Neural progenitor cell (in vitro differentiated cells): ENCODE measurements around the gene APOC3. TPM values are rescaled to one million over a fixed set of nuclear protein-coding genes. Genes with fewer than 3 reads are reported as not detected.

Experiments used
- DNase-seq: peaks from one replicate; pipeline ENCODE4 v3.0.0-alpha.2; 2016; ENCODE audit warnings: low spot score
- H2AFZ ChIP-seq: fragments of 200-600 bp; sonication (generic); replicated peaks from 2 replicates; pipeline ENCODE4 v1.6.1; 2016; ENCODE audit warnings: antibody characterized with exemption
- H3F3A ChIP-seq: fragments of 200-600 bp; sonication (generic); 2 replicates; pipeline ENCODE4 v1.6.1; 2016; ENCODE audit warnings: antibody characterized with exemption, low read depth
- H3K27ac ChIP-seq: fragments of 200-600 bp; sonication (generic); 2 replicates; pipeline ENCODE4 v1.5.1; 2016; ENCODE audit warnings: mild to moderate bottlenecking
- H3K27me3 ChIP-seq: fragments of 200-600 bp; sonication (generic); 2 replicates; pipeline ENCODE4 v1.6.1; 2016; ENCODE audit warnings: mild to moderate bottlenecking, moderate library complexity
- H3K36me3 ChIP-seq: fragments of 200-600 bp; sonication (generic); 2 replicates; pipeline ENCODE4 v1.5.1; 2016
- H3K4me1 ChIP-seq: fragments of 200-600 bp; sonication (generic); 2 replicates; pipeline ENCODE4 v1.6.1; 2016; ENCODE audit warnings: mixed run types
- H3K4me2 ChIP-seq: fragments of 200-600 bp; sonication (generic); 2 replicates; pipeline ENCODE4 v1.6.1; 2016
- H3K4me3 ChIP-seq: fragments of 200-600 bp; sonication (generic); 2 replicates; pipeline ENCODE4 v1.5.1; 2016
- H3K79me2 ChIP-seq: fragments of 200-600 bp; sonication (generic); 2 replicates; pipeline ENCODE4 v1.6.1; 2016; ENCODE audit warnings: low read depth
- H3K9ac ChIP-seq: fragments of 200-600 bp; sonication (generic); 2 replicates; pipeline ENCODE4 v1.6.1; 2016
- H3K9me3 ChIP-seq: fragments of 200-600 bp; sonication (generic); 2 replicates; pipeline ENCODE4 v1.5.1; 2016; ENCODE audit warnings: low read depth
- H4K20me1 ChIP-seq: fragments of 200-600 bp; sonication (generic); 2 replicates; pipeline ENCODE4 v1.6.1; 2016; ENCODE audit warnings: low read depth
- H3K27ac Mint-ChIP-seq: 3 replicates; pipeline ENCODE4 v1.8.0; 2021; ENCODE audit warnings: mixed read lengths
- H3K27me3 Mint-ChIP-seq: 2 replicates; pipeline ENCODE4 v1.8.0; 2022; ENCODE audit warnings: low read depth, mild to moderate bottlenecking, inconsistent platforms, moderate library complexity, mixed read lengths; ENCODE audit not compliant: insufficient read depth
- H3K36me3 Mint-ChIP-seq: 3 replicates; pipeline ENCODE4 v1.8.0; 2021; ENCODE audit warnings: mixed read lengths
- H3K4me1 Mint-ChIP-seq: 3 replicates; pipeline ENCODE4 v1.8.0; 2021; ENCODE audit warnings: mixed read lengths
- H3K4me3 Mint-ChIP-seq: 3 replicates; pipeline ENCODE4 v1.8.0; 2021; ENCODE audit warnings: mild to moderate bottlenecking, moderate library complexity, mixed read lengths
- H3K9me3 Mint-ChIP-seq: 3 replicates; pipeline ENCODE4 v1.8.0; 2020; ENCODE audit warnings: mixed read lengths
- CTCF ChIP-seq: fragments of 200-600 bp; sonication (generic); IDR thresholded peaks from 2 replicates; pipeline ENCODE4 v1.5.1; 2017; ENCODE audit warnings: antibody characterized with exemption, mild to moderate bottlenecking
- EZH2 ChIP-seq: fragments of 200-600 bp; sonication (generic); IDR thresholded peaks from 2 replicates; pipeline ENCODE4 v1.6.1; 2017; ENCODE audit warnings: antibody characterized with exemption, mild to moderate bottlenecking, moderate library complexity
- EZH2phosphoT487 ChIP-seq: fragments of 200-600 bp; sonication (generic); IDR thresholded peaks from 2 replicates; pipeline ENCODE4 v1.6.1; 2017; ENCODE audit warnings: antibody characterized with exemption
- total RNA-seq: library from RNA; depleted of rRNA; stranded (reverse); fragments of >200 nt; gene quantifications from 2 replicates; pipeline ENCODE4 v1.2.3, GENCODE V29; 2015; ENCODE audit warnings: low replicate concordance

APOC3 gene
- total RNA-seq, 1 donor from 2014 or later = not detected

- Histone ChIP-seq H3K4me2 (no peak overlapping the region), H3F3A (no peaks in the 10 kb centered on the region), H3K4me1 (no peaks in the 10 kb centered on the region), H4K20me1 (no peaks in the 10 kb centered on the region), H3K9ac (no peak overlapping the region), H3K9me3 (no peaks in the 10 kb centered on the region), H3K79me2 (no peaks in the 10 kb centered on the region), H3K27ac (no peak overlapping the region), H3K4me3 (no peak overlapping the region), H3K36me3 (no peaks in the 10 kb centered on the region), H2AFZ (no peak overlapping the region), H3K27me3 (no peaks in the 10 kb centered on the region)
- Mint-ChIP-seq H3K27me3 (peaks cover 2% of the 10 kb centered on the region), H3K27ac (no peak overlapping the region), H3K9me3 (no peaks in the 10 kb centered on the region), H3K4me1 (no peaks in the 10 kb centered on the region), H3K4me3 (no peak overlapping the region), H3K36me3 (peaks cover 39% of the 10 kb centered on the region)
- DNase-seq = no peak
- no peak for TF ChIP-seq EZH2phosphoT487
- TF ChIP-seq CTCF = no peak
- no peak for TF ChIP-seq EZH2
Measured at GRCh38 chr11:116871248-116871647, 41.5 kb downstream of the APOC3 start.

- Mint-ChIP-seq H3K27me3 (peaks cover 2% of the 10 kb centered on the region), H3K9me3 (no peaks in the 10 kb centered on the region)
Measured at GRCh38 chr11:116873381-116873780, 43.7 kb downstream of the APOC3 start.

GRCh38 chr11:116874251-116874650 is 44.5 kb downstream of the APOC3 start:
- Mint-ChIP-seq H3K4me3 (no peak overlapping the region), H3K27me3 (peaks cover 2% of the 10 kb centered on the region), H3K36me3 (peaks cover 22% of the 10 kb centered on the region), H3K4me1 (no peaks in the 10 kb centered on the region), H3K27ac (no peak overlapping the region), H3K9me3 (no peaks in the 10 kb centered on the region)
- no peak for DNase-seq
- no peak for TF ChIP-seq EZH2phosphoT487
- TF ChIP-seq CTCF = no peak
- TF ChIP-seq EZH2 = no peak
- Histone ChIP-seq H3K4me2 (no peak overlapping the region), H3K36me3 (no peaks in the 10 kb centered on the region), H2AFZ (no peak overlapping the region), H3K27me3 (no peaks in the 10 kb centered on the region), H3F3A (no peaks in the 10 kb centered on the region), H4K20me1 (no peaks in the 10 kb centered on the region), H3K4me1 (no peaks in the 10 kb centered on the region), H3K27ac (no peak overlapping the region), H3K4me3 (no peak overlapping the region), H3K9me3 (no peaks in the 10 kb centered on the region), H3K79me2 (no peaks in the 10 kb centered on the region), H3K9ac (no peak overlapping the region)

More at GRCh38 chr11:116873381-116873780, 43.7 kb downstream of the APOC3 start:
- no peak for DNase-seq
- no peak overlapping the region for H3K4me3 ChIP-seq
- H3K9ac ChIP-seq = no peak overlapping the region
- no peak overlapping the region for H2AFZ ChIP-seq
- no peaks in the 10 kb centered on the region for H3K36me3 ChIP-seq
- peaks cover 24% of the 10 kb centered on the region for H3K36me3 Mint-ChIP-seq
- no peak overlapping the region for H3K27ac ChIP-seq
- no peak overlapping the region for H3K4me2 ChIP-seq
- no peak overlapping the region for H3K27ac Mint-ChIP-seq
- TF ChIP-seq EZH2phosphoT487 (no peak), CTCF (no peak), EZH2 (no peak)
- H3K4me3 Mint-ChIP-seq = no peak overlapping the region
- H3K79me2 ChIP-seq = no peaks in the 10 kb centered on the region
- H3K9me3 ChIP-seq = no peaks in the 10 kb centered on the region
- no peaks in the 10 kb centered on the region for H3K4me1 ChIP-seq
- no peaks in the 10 kb centered on the region for H3K27me3 ChIP-seq
- no peaks in the 10 kb centered on the region for H4K20me1 ChIP-seq
- no peaks in the 10 kb centered on the region for H3F3A ChIP-seq
- H3K4me1 Mint-ChIP-seq = no peaks in the 10 kb centered on the region

GRCh38 chr11:116875194-116875593 is 45.5 kb downstream of the APOC3 start:
- Histone ChIP-seq H4K20me1 (peaks cover 2% of the 10 kb centered on the region), H3K9ac (no peak overlapping the region), H3F3A (peaks cover 2% of the 10 kb centered on the region), H3K4me3 (no peak overlapping the region), H3K4me1 (no peaks in the 10 kb centered on the region), H3K27me3 (no peaks in the 10 kb centered on the region), H3K36me3 (no peaks in the 10 kb centered on the region), H3K79me2 (no peaks in the 10 kb centered on the region), H3K27ac (no peak overlapping the region), H3K9me3 (no peaks in the 10 kb centered on the region), H3K4me2 (no peak overlapping the region), H2AFZ (no peak overlapping the region)
- TF ChIP-seq EZH2phosphoT487 (no peak), EZH2 (no peak), CTCF (no peak)
- no peaks in the 10 kb centered on the region for H3K9me3 Mint-ChIP-seq
- no peak overlapping the region for H3K27ac Mint-ChIP-seq
- H3K4me3 Mint-ChIP-seq = no peak overlapping the region
- H3K27me3 Mint-ChIP-seq = peaks cover 2% of the 10 kb centered on the region
- peaks cover 16% of the 10 kb centered on the region for H3K36me3 Mint-ChIP-seq
- H3K4me1 Mint-ChIP-seq = peaks cover 5% of the 10 kb centered on the region
- DNase-seq = no peak
